Measurements from ENCODE around the gene GNB2. TPM values are rescaled to one million over a fixed set of nuclear protein-coding genes. Genes with fewer than 3 reads are reported as not detected.
A peak's percentile ranks its signal among the peaks of the same experiment; 100 is the strongest.

Gene GNB2
- total RNA-seq, 6 experiments from 2014 or later: 301 to 369 (median 322) TPM

GRCh38 chr7:100675581-100676350, 2.2 kb downstream of the GNB2 start:
- Mint-ChIP-seq H3K4me1 (ENCODE audit: low read depth) (peaks cover 24% of the 10 kb centered on the region; the same call in 1 of the 2 replicates), H3K9me3 (no peaks in the 10 kb centered on the region), H3K27ac (peak overlapping the region; percentile 65; the same call in 1 of the 2 replicates), H3K27me3 (ENCODE audit: insufficient read depth) (peaks cover 13% of the 10 kb centered on the region), H3K36me3 (ENCODE audit: low read depth) (peaks cover 7% of the 10 kb centered on the region; the same call in 1 of the 2 replicates), H3K4me3 (peak overlapping the region; percentile 85)
- peak; percentile 77 for DNase-seq
- no peak for TF ChIP-seq CTCF (IDR thresholded peaks at IDR 0.05)

GRCh38 chr7:100676501-100677306, 3.2 kb downstream of the GNB2 start:
- peak overlapping the region; percentile 65 for H3K27ac Mint-ChIP-seq
- peak overlapping the region; percentile 85 for H3K4me3 Mint-ChIP-seq
- no peaks in the 10 kb centered on the region for H3K9me3 Mint-ChIP-seq
- no peak for DNase-seq
- no peak for TF ChIP-seq CTCF (IDR thresholded peaks at IDR 0.05)
- peaks cover 24% of the 10 kb centered on the region; the same call in 1 of the 2 replicates for H3K4me1 Mint-ChIP-seq (ENCODE audit: low read depth)
- H3K27me3 Mint-ChIP-seq (ENCODE audit: insufficient read depth): peaks cover 11% of the 10 kb centered on the region
- peaks cover 7% of the 10 kb centered on the region; the same call in 1 of the 2 replicates for H3K36me3 Mint-ChIP-seq (ENCODE audit: low read depth)

GRCh38 chr7:100677308-100678267, 4.0 kb downstream of the GNB2 start:
- Mint-ChIP-seq H3K27ac (no peak overlapping the region), H3K36me3 (ENCODE audit: low read depth) (peaks cover 7% of the 10 kb centered on the region; the same call in 1 of the 2 replicates), H3K9me3 (no peaks in the 10 kb centered on the region), H3K27me3 (ENCODE audit: insufficient read depth) (peaks cover 7% of the 10 kb centered on the region), H3K4me1 (ENCODE audit: low read depth) (peaks cover 33% of the 10 kb centered on the region; the same call in 1 of the 2 replicates), H3K4me3 (no peak overlapping the region)
- no peak for TF ChIP-seq CTCF (IDR thresholded peaks at IDR 0.05)
- no peak for DNase-seq

GRCh38 chr7:100678291-100678984, 4.9 kb downstream of the GNB2 start:
- Mint-ChIP-seq H3K36me3 (ENCODE audit: low read depth) (peaks cover 11% of the 10 kb centered on the region; the same call in 1 of the 2 replicates), H3K27me3 (ENCODE audit: insufficient read depth) (peaks cover 9% of the 10 kb centered on the region), H3K4me3 (no peak overlapping the region), H3K4me1 (ENCODE audit: low read depth) (peaks cover 33% of the 10 kb centered on the region; the same call in 1 of the 2 replicates), H3K9me3 (no peaks in the 10 kb centered on the region), H3K27ac (no peak overlapping the region)
- no peak for DNase-seq
- no peak for TF ChIP-seq CTCF (IDR thresholded peaks at IDR 0.05)

All from HFFc6 (cell line).